GM21528 (cell line): ENCODE results near the gene AKR1E2.

ENCODE experiments used
- ATAC-seq: cut with Tn5 transposase; IDR thresholded peaks from one replicate; pipeline ENCODE4 v1.9.1; 2021; ENCODE audit warnings: mild to moderate bottlenecking, moderate library complexity; ENCODE audit not compliant: unreplicated experiment, low FRiP score

AKR1E2 gene

GRCh38 chr10:4888236-4888635 lies 62.2 kb downstream of the AKR1E2 start:
- ATAC-seq: no peak

GRCh38 chr10:4889959-4890358 lies 64.0 kb downstream of the AKR1E2 start:
- ATAC-seq: no peak

DNA sequence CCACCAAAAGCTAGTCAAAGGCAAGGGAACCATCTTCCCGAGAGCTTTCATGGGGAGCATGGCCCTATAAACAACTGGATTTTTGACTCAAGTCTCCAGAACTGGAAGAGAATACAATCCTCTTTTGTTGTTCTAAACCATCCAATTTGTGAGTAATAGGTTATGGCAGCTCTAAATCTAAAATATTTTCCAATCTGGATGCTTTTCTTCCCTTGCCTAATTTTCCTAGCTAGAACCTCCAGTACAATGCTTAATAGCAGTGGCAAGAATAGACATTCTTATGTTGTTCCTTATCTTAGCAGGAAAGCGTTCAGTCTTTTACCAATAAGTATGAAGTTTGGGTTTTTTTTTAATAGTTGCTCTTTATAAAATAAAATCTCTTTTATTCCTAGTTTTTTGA lies 66.7 kb downstream of the AKR1E2 start:
- no peak for ATAC-seq

DNA sequence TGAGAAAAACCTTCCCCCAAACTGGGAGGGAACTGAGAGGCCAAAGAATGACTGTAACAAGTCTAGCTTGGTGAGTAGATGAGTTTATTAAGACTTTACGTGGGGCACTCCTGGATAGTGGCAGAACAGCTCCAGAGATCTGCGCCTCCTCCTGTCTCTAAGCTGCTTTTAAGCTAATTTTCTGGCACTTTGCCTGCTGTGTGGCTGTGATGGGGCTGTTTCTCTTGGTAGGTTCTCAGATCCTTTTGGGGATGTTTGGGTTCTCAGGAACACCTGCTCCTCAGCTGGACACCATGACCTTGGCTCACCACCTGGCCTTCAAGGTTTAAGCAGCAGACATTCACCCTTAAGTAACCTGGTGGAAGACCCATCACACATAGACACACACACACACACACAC lies 68.3 kb downstream of the AKR1E2 start:
- ATAC-seq: no peak
